ENCODE data around the gene ZBTB16.

ZBTB16 gene, protein sequence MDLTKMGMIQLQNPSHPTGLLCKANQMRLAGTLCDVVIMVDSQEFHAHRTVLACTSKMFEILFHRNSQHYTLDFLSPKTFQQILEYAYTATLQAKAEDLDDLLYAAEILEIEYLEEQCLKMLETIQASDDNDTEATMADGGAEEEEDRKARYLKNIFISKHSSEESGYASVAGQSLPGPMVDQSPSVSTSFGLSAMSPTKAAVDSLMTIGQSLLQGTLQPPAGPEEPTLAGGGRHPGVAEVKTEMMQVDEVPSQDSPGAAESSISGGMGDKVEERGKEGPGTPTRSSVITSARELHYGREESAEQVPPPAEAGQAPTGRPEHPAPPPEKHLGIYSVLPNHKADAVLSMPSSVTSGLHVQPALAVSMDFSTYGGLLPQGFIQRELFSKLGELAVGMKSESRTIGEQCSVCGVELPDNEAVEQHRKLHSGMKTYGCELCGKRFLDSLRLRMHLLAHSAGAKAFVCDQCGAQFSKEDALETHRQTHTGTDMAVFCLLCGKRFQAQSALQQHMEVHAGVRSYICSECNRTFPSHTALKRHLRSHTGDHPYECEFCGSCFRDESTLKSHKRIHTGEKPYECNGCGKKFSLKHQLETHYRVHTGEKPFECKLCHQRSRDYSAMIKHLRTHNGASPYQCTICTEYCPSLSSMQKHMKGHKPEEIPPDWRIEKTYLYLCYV

GRCh38 chr11:114059278-114059983 lies at the start of gene ZBTB16:
Gene ZBTB16, plus strand, starts transcription at chr11:114059711. Its CDS starts 3,590 bp downstream, at chr11:114063301.
- peak; percentile 72 to 76 for DNase-seq

GRCh38 chr11:114010931-114011330 lies 48.6 kb upstream of the ZBTB16 start:
- no peak for DNase-seq

DNA sequence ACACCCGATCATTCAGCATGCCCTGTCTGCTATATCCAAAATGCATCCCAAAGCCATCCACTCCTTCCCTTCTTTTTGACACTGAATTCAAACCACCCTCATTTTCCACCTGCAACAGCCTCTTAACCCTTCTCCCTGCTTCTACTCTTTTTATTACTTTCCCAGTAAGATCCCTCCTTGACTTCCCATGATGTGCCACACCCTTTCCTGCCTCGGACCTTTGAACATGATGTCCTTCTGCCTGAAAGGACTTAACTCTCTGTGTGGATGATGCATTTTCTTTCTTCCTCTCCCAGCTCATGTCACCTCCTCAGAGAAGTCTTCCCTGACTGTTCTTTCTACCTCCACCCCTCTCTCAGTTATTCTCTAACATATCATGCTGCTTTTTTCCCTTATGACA lies 48.1 kb upstream of the ZBTB16 start:
- DNase-seq = no peak

- DNase-seq = no peak
Measured at GRCh38 chr11:114015117-114015516, 44.4 kb upstream of the ZBTB16 start.

- DNase-seq = no peak
Measured at GRCh38 chr11:114016986-114017385, 42.5 kb upstream of the ZBTB16 start.

DNA sequence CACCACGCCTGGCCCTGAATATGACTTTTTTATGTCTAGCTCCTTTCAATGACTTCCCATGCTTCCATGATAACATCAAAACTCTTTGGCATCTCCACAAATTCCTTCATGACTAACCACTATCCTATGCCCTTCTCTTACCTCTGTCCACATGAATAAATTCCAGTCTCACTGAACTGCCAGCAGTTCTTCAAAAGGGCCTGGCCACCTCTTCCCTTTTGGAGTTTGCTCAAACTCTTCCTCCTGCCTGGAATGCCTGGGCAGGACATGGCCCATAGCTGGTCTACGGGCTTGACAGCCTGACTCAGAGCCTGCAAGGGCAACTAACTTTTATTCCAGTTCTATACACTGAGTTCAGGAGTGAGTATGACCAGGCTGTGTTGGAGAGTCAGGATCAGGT lies 41.8 kb upstream of the ZBTB16 start:
- no peak for DNase-seq

DNA sequence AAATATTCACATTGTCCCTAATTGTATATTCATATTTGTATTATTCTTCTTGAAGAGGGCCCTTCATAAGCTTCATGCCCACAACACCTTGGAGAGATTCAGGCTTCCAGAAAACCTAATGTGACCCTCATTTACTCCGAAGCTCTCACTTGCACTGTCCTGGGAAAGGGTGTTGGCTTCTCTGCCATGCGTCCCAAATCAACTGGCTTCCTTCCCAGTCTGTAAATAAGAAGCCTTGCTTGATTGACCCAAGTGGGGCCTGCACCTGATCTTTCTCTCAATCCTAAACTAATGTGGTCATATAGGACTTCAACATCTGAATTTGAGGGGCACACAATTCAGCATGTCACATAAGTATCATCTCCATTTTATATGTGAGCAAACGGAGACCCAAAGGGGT lies 40.5 kb upstream of the ZBTB16 start:
- DNase-seq = no peak

DNA sequence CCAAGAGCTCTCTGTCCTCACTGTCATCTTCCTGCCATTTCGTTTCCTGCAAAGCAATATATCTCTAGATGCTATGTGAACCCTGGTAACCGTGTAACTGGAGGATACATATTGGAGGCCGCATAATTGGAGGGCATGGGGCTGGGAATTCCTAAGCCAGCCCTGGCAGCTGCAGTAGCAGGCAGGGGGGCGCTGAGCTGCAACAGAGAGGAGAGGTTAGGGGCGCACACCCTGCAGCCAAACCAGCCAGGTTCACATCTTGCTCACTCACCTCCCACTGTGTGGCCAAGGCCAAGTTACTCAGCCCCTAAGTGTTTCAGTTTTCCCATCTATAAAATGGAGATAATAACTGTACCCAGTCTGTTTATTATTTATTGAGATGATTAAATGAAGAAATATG lies 39.9 kb upstream of the ZBTB16 start:
- no peak for DNase-seq

- no peak for DNase-seq
Measured at GRCh38 chr11:114025329-114025907, 34.1 kb upstream of the ZBTB16 start.

DNA sequence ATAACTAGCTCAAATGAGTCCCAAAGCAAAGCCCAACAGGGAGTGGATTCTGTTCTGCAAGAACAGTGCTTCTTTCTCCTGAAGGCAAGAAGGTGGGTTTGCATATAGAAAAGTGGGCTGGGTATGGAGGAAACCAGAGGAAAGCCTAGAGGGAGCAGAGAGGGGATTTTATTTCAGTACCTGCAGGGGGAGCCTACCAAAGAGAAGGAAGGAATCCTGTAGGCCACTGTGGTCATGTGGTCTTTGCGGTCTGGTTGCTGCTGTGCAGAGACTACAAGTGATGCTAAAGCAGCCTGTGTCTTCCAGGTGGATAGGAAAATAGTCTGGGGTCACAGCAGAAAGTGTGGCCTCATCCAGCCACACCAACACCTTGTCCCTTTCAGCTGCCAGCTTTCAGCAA lies 33.2 kb upstream of the ZBTB16 start:
- peak; percentile 22 to 35 for DNase-seq

DNA sequence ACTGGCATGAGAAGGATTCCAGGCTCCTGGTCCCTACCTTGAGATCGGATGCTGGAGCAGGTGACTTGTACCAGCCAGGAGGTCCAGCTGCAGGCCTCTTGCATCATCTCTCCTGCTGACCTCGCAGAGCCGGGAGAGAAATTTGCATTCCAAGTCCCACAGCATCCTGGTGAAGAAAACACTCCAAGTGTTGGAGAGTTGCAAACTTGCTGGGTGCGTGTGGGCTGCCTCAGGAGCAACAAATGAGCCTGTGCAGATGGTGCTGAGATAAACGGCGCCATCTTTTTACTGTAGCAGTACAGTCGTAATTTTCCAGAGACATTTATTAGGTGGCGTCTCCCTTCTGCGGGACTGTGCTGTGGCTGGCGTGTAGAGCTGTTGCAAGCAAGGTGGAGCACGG lies 32.1 kb upstream of the ZBTB16 start:
- no peak for DNase-seq

DNA sequence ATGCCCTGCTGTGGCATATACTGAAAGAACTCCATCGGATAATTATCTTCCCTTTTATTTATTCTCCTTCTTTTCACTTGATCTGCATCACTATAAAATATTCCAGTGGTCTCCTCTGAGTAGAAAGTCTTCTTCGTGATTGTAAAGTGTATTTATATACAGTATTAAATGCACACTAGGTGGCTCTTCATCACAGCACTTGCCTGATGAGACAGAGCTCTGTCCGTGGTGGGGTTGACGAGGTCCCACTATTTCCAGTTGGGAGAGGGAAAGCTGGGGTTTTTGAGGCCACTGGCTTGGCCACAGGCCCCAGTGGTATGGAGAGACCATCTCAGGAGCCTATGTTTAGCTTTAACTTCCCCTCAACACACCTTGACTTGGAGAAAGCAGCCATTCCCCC lies 31.6 kb upstream of the ZBTB16 start:
- DNase-seq = no peak

DNA sequence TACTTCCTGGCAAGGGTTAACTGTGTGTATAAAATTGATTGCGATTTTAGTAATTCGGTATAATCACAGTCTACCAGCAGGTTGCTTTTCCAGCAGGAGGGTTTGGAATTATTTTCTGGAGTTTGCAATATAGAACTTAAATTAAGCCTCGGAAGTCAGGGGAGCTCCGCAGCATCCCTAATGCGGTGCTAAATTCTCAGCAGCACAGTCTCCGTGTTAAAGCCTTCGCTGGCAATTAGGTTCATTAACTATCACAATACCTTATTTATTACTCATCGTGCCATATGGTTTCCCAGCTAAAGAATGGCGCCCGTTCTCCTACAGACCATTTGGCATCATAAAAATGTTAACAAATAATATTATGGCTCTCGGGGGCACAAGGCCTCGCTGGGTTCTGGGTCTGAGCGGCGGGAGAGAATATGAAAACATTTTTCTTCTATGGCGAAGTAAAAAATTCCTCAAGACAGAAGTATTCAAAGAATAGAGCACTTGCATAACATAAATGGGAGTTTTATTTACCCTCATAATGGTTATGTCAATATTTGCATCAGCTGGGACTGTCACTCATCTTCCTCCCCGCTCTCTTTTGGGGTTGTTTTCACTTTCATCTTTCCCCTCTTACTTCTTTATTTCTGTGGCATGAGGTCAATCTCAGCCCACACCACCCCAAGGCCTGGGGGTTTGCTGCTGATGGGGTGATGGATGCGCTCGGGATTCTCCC lies 28.1 kb upstream of the ZBTB16 start:
- DNase-seq = no peak

DNA sequence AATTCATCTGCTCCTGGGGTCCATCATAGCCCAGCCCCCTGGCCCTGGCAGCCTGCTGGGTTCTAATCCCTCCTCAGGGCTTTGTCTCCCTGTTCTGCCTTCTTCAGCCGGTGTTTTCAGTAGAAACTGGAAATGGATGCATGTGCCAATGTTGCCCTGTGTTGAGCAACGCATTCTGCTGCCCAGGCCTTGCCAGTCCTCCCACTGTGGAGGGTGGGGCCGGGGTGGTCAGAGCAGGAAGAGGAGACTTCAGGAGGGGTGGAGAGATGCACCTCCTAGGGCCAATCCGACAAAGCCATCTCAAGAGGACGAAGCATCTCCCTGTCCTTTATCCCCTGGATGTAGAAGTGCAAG lies 27.6 kb upstream of the ZBTB16 start:
- DNase-seq = no peak

- DNase-seq = no peak
Measured at GRCh38 chr11:114033066-114033465, 26.4 kb upstream of the ZBTB16 start.

- no peak for DNase-seq
Measured at GRCh38 chr11:114033572-114033971, 25.9 kb upstream of the ZBTB16 start.

- no peak for DNase-seq
Measured at GRCh38 chr11:114034956-114035355, 24.6 kb upstream of the ZBTB16 start.

- DNase-seq = peak; percentile 59 to 68
Measured at GRCh38 chr11:114036147-114036811, 23.2 kb upstream of the ZBTB16 start.

GRCh38 chr11:114036958-114037357 lies 22.6 kb upstream of the ZBTB16 start:
- DNase-seq = no peak

DNA sequence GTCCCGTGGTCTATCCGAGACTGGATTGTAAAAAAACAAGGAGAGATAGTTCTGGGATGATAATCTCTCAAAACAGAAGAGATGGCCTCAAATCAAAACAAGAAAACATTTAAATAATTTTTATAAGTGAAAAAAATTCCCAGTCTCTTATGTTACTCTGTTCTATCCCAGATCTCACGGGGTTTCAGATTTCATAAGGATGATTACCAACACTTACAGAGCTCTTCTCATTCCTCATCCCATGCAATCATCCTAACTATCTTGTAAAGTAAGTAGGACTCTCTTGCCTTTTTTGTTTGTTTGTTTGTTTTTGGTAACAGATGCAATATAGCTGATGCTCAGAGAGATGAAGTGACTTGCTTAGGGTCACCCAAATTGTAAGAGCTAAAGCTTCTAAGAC lies 20.0 kb upstream of the ZBTB16 start:
- no peak for DNase-seq

DNA sequence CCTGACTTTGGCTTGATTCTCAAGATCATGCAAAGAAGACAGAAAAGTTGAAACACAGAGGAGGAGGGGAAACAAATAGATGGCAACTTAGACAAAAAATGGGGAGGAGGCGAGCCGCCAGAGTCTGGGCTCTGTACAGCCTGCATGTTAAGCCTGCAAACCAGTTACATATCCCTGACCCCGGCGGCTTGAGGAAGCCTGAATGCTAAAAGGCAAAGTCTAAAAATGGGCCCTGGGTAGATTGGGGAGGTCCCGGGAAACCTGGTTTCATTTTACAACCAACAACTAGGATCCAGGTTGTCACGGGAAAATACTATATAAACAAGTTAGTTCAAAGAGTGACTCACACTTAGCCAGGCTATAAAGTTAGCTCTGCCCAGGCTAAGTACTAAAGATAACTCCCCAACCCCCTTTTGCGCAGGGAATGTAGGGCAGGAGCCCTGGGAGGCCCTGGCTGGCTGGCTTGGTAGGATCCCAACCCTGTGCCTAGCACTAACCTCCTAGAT lies 18.8 kb upstream of the ZBTB16 start:
- no peak for DNase-seq

DNA sequence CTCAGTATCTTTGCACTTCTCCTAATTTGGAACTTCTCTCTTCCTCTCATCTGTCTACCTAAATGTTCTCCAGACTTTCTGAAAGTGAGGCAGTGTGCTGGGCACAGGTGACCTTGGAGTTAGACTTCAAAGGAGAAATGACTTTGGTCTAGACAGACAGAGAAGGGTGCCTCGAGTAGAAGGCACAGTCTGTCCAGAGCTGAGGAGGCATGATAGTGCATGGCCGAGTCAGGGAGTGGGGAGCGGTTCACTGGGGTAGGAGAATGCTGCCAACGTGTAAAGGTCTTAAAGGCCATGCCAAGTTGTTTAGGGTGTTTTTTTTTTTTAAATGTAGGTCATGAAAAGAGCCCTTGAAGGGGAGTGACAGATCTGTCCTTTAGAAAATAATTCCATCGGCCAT lies 17.3 kb upstream of the ZBTB16 start:
- DNase-seq = no peak
